Natural killer cell treated with Interleukin-12 subunit alpha and Interleukin-12 subunit beta and Interleukin-15 and Interleukin-18, amount 100 ng/mL, for 72 hours (primary cell): Measurements from ENCODE around the gene PHACTR3. TPM values are rescaled to one million over a fixed set of nuclear protein-coding genes. Genes with fewer than 3 reads are reported as not detected.

ENCODE experiments used
- ATAC-seq, 2 donors: fragments of 150-1000 bp; cut with Tn5 transposase in 1 of 2; sonication (Bioruptor Pico), chemical (Tn5 transposase) in 1 of 2; 2 replicates each; pipeline ENCODE4 v1.10.0; 2021
- DNase-seq: peaks from one replicate; pipeline ENCODE4 v3.0.0; 2022; ENCODE audit warnings: low spot score
- H3K27ac Mint-ChIP-seq, 2 donors: 1 replicate in 1 of 2; 2 replicates in 1 of 2; pipeline ENCODE4 v1.8.0; 2022; ENCODE audit warnings: mixed read lengths in 2 of 2, mild to moderate bottlenecking in 1 of 2, moderate library complexity in 1 of 2
- H3K27me3 Mint-ChIP-seq, 2 donors: 1 replicate in 1 of 2; 2 replicates in 1 of 2; pipeline ENCODE4 v1.8.0; 2022; ENCODE audit warnings: mixed read lengths in 2 of 2
- H3K36me3 Mint-ChIP-seq: one replicate; pipeline ENCODE4 v1.8.0; 2022; ENCODE audit warnings: mixed read lengths
- H3K4me1 Mint-ChIP-seq, 2 donors: 1 replicate in 1 of 2; 2 replicates in 1 of 2; pipeline ENCODE4 v1.8.0; 2022; ENCODE audit warnings: low read depth in 2 of 2, mixed read lengths in 2 of 2, mild to moderate bottlenecking in 1 of 2
- H3K4me3 Mint-ChIP-seq: one replicate; pipeline ENCODE4 v1.8.0; 2022; ENCODE audit warnings: mixed read lengths
- H3K9me3 Mint-ChIP-seq: 2 replicates; pipeline ENCODE4 v1.8.0; 2022; ENCODE audit warnings: mixed read lengths
- total RNA-seq, 2 donors: library from RNA; stranded (reverse); gene quantifications; one replicate each; pipeline ENCODE4 v1.2.3, GENCODE V29; 2022

Gene PHACTR3
- total RNA-seq, 2 donors from 2014 or later: not detected

DNA sequence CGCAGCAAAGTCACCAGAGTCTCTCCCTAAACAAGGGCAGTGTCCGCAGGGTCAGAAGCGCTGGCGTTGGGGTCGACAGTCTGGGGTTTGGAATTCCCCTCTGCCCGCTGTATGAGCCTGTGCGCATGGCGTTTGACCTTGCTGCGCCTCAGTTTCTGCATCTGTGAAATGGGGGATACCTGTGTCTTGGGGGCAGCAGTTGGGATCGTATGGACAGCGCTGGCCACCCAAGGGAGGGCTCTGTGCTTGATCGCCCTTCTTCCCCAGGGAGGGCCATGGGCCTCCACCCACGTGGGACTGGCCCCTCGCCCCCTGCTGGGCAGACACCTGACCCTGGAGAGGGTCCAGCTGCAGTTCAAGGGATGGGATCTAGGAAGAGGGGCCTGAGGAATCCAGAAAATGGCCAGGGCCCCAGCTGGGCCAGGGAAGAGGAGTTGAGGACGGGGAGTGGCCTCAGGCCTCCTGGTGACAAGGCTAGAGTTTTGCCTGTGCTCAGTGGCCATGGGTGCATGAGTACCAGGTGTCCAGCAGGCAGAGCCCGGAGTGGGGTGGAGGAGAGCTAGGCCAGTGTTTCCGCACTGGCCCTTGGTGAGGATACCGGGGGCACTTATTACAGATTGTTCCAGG lies 26.4 kb upstream of the PHACTR3 start:
- Mint-ChIP-seq H3K9me3 (no peaks in the 10 kb centered on the region), H3K27ac (no peak overlapping the region), H3K4me3 (no peak overlapping the region), H3K4me1 (no peaks in the 10 kb centered on the region), H3K36me3 (no peaks in the 10 kb centered on the region), H3K27me3 (peaks cover 15 to 40% of the 10 kb centered on the region in 2 donors)
- no peak for DNase-seq
- ATAC-seq: no peak

DNA sequence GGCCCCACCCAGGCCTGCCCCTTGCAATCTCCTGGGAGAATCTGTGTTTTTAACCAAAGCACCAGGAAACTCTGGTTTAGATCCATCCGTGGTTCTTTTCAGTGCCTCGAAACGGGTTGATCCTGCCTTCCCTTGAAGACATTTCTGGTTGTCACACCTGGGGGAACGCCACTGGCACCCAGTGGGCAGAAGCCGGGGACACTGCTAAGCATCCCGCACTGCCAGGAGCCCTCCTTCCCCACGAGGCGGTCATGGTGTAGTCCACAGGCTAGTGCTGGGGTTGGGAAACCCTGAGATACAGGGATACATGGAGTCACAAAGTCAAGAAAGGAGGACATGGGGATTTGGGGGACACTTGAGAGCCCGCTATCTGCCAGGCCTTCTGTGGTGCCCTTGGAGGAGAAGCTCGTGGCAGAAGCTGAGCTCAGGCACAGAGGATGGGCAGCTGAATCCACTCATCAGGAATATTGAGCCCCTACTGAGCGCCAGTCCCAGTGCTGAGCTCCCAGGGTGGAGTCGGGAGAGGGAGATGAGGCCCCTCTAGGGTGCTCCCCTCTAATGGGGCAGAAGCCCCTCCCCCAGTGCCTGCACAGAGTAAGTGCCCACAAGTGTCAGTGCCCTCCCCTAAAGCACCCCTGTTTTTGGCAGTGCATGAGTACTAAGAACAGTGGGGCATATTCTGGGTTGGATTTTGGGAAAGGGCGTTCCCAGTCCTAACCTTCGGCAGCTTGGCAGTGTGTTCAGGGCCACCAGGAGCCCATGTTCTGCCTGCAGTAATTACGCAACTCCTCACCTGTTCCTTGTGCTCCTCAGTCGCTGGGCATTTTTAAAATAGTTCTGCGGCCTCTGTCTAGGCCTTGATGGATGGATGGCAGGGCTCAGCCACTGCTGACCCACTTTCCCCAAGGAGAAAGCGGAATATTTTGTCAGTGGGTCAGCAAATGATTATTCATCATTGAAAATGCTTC lies 25.6 kb upstream of the PHACTR3 start:
- no peak for ATAC-seq
- Mint-ChIP-seq H3K36me3 (no peaks in the 10 kb centered on the region), H3K9me3 (no peaks in the 10 kb centered on the region), H3K27ac (no peak overlapping the region), H3K4me1 (no peaks in the 10 kb centered on the region), H3K4me3 (no peak overlapping the region), H3K27me3 (peaks cover 9 to 38% of the 10 kb centered on the region in 2 donors)
- DNase-seq: no peak

DNA sequence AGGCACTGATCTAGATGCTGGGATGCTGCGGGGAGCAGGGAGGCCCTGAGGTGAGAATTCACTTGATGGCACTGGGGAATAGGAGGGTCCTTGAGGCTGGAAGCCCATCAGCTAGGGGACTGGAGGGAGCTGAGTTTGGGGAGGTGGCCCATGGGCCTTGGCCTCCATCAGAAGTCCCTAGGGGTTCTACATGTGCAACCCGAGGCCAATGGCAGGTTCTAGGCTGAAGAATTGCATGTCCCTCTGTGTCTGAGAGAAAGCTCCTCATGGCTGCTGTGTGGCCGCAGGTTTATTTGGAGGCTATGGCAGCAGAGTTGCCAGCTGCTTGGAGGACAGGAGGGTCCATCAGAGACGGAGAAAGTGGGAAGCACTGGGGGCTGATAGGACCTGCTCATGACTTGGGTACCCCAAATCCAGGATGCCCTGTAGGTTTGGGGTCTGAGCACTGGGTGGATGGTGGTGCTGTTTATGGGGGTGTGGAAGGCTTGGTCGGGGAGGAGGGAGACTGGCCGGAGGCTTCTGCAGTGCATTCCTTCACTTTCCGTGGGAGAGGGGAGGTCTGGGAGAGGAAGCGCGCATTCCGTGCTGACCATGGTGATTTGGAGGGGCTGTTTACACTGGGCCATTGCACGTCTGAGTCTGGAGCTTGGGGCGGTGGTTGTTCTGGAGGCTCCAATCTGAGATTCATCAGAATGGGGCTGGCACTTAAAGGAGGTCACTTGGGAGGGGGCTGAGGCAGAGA lies 24.8 kb upstream of the PHACTR3 start:
- H3K27ac Mint-ChIP-seq: no peak overlapping the region
- no peak overlapping the region for H3K4me3 Mint-ChIP-seq
- no peaks in the 10 kb centered on the region for H3K36me3 Mint-ChIP-seq
- no peaks in the 10 kb centered on the region for H3K9me3 Mint-ChIP-seq
- DNase-seq: no peak
- peaks cover 9 to 38% of the 10 kb centered on the region in 2 donors for H3K27me3 Mint-ChIP-seq
- H3K4me1 Mint-ChIP-seq: no peaks in the 10 kb centered on the region
- ATAC-seq: no peak

DNA sequence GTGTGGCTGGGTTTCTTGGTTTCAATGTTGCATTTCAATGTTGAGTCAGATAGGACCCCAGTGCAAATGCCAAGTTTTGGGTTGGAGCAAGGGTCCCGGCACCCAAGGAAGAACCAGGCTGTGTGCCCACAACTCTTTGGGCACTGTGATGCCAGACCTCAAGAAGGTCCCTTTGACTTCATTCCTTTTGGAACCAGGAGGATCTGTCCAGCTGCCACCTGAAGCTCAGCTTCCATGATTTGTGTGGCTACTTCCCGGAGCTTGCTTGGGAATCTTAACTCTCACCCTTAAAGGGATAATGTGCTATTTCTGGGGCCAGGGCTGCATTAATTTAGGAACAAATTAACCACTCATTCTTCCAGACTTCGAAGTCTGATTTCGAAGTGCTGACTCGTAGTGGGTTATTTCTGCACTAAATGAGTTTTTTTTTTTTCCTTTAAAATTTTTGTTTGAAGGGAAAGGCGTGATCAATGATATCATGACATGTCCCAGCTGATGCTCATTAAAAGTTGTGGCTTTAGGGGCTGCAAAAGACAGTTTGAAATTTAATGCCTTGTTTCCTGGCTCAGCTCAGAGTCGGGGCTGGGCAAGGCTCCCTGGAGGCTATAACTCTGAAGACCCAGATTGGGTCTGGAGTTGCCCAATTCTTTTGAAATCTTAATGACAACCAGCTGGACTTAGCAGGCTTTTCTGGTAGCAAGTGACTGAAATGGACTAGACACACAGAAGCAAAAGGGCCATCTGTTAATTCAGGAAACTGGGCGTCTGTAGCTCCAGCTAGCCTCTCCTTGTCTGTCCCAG lies 24.0 kb upstream of the PHACTR3 start:
- ATAC-seq: no peak
- Mint-ChIP-seq H3K4me3 (no peak overlapping the region), H3K36me3 (no peaks in the 10 kb centered on the region), H3K9me3 (no peaks in the 10 kb centered on the region), H3K4me1 (no peaks in the 10 kb centered on the region), H3K27ac (no peak overlapping the region), H3K27me3 (peaks cover 9 to 32% of the 10 kb centered on the region in 2 donors)
- DNase-seq: no peak

DNA sequence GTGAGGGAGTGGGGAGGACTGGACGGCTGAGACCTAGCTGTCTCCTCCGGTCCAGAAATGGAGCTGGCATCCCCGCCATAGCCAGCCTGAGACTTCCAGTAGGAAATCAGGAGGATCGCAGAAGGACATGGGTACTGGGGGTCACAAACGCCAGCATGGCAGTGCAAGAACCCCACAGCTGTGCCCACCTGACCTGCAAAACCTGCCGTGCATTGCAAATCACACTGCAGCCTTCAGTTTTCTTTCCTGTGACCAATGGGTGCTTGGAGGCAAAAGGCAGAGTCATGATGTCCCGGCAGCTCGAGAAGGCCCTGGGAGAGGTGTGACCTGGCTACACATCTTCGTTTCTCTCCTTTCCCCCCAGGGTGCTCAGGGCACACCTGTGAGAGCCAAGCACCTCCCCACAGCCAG lies 23.3 kb upstream of the PHACTR3 start:
- no peak for DNase-seq
- no peak for ATAC-seq
- Mint-ChIP-seq H3K4me3 (no peak overlapping the region), H3K36me3 (no peaks in the 10 kb centered on the region), H3K27me3 (peaks cover 3 to 27% of the 10 kb centered on the region in 2 donors), H3K4me1 (peaks cover 0 to 1% of the 10 kb centered on the region in 2 donors), H3K27ac (no peak overlapping the region), H3K9me3 (no peaks in the 10 kb centered on the region)

DNA sequence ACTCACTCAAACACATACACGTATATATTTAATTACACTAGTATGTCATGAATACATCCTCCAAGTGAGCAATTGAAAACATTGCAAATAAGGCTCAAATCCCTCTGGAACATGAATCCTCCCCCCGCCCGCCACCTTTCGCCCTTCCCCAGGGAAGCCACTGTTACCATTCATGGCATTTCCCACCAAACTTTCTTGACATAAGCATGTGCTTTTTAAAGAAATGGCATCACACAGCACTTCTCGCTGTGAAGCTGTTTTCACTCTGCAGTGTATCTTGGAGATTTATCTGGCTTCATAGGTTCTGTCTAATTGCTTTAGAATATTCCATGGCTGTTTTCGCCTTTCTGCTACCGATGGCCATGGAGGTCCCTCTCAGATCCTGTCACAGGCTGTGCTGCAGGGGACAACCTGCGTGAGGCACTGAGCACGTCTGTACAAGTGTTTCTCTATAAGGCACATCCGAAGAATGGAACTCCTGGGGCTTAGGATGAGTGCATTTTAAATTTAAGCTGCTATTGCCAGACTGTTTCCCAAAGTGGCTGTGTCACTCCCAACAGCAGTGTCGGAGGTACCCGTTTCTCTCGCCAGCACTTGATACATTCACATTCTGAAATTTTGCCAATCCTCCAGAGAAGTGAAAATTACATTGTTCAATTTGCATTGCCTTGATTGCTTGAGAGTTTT lies 22.2 kb upstream of the PHACTR3 start:
- DNase-seq (no peak), ATAC-seq (no peak)
- Mint-ChIP-seq H3K27ac (no peak overlapping the region), H3K9me3 (no peaks in the 10 kb centered on the region), H3K27me3 (peaks cover 0 to 28% of the 10 kb centered on the region in 2 donors), H3K36me3 (no peaks in the 10 kb centered on the region), H3K4me1 (peaks cover 0 to 5% of the 10 kb centered on the region in 2 donors), H3K4me3 (no peak overlapping the region)

DNA sequence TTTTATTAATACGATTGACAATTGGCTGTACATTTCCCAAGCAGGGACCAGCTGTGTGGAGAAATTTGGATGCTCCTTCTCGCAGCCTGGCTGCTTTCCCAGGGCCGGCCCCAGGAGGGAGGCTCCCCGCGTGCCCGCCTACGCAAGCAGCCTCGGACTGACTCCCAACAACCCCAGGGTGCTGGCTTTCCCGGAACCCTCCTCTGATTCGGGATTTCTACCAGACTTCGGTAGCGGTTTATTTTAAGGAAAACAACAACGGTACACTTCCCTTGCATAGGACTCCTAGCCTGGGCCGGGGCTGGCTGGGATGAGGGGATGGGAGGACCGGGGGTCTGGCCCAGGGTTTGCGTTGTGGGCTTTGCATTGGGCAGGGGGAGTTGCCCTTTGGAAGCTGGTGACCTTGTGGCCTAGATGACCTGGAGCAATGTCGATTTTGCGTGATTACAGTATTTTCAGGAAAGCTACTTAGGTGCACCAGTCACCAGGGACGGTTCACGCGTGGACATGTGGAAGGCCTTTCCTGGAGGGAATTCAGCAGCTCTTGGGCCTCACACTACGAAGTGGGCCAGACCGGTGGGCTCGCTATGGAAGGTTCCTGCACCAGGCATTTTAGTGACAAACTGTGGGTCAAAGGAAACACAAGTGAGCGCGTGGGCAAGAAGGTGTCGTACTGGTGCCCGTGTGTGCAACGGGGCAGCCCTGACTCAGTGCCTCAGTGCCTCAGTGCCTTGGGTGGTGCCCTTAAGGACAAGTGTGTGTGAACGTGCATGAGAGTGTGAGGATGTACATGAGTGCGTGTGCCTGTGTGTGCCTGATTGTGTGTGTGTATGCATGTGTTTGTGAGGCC lies 20.7 kb upstream of the PHACTR3 start:
- peak in 1 of 2 donors; percentile 12 for ATAC-seq
- H3K36me3 Mint-ChIP-seq: no peaks in the 10 kb centered on the region
- no peak for DNase-seq
- no peak overlapping the region for H3K4me3 Mint-ChIP-seq
- no peaks in the 10 kb centered on the region for H3K9me3 Mint-ChIP-seq
- peaks cover 0 to 5% of the 10 kb centered on the region in 2 donors for H3K4me1 Mint-ChIP-seq
- H3K27me3 Mint-ChIP-seq: peaks cover 0 to 22% of the 10 kb centered on the region in 2 donors
- no peak overlapping the region for H3K27ac Mint-ChIP-seq

DNA sequence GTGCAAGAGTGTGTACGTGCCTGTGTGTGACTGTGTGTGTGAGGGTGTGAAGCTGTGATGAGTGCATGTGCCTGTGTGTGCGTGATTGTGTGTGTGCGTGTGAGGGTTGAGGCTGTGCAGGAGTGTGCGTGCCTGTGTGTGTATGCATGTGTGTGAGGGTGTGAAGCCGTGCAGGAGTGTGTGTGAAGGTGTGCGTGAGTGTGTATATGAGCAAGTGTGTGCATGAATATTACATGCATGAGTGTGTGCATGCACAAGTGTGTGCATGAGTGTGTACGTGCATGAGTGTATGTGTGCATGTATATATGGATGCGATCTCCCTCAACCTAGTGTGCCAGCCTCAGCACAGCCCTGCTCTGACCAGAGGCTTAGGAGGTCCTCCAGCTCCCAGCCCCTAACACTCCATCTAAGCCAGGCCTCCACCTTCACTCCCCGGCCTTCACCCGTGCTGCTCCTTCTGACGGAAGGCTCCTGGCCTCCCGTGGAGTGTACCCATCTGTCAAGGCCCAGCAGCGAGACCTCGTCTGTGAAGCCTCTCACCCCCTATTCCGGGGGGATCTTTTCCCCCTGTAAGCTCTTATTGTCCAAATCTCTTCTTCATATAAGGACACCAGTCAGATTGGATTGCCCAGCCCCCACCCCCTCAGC lies 19.9 kb upstream of the PHACTR3 start:
- H3K4me1 Mint-ChIP-seq: peaks cover 0 to 5% of the 10 kb centered on the region in 2 donors
- peaks cover 0 to 17% of the 10 kb centered on the region in 2 donors for H3K27me3 Mint-ChIP-seq
- no peaks in the 10 kb centered on the region for H3K9me3 Mint-ChIP-seq
- ATAC-seq (no peak), DNase-seq (no peak)
- no peak overlapping the region for H3K27ac Mint-ChIP-seq
- H3K36me3 Mint-ChIP-seq: no peaks in the 10 kb centered on the region
- no peak overlapping the region for H3K4me3 Mint-ChIP-seq

DNA sequence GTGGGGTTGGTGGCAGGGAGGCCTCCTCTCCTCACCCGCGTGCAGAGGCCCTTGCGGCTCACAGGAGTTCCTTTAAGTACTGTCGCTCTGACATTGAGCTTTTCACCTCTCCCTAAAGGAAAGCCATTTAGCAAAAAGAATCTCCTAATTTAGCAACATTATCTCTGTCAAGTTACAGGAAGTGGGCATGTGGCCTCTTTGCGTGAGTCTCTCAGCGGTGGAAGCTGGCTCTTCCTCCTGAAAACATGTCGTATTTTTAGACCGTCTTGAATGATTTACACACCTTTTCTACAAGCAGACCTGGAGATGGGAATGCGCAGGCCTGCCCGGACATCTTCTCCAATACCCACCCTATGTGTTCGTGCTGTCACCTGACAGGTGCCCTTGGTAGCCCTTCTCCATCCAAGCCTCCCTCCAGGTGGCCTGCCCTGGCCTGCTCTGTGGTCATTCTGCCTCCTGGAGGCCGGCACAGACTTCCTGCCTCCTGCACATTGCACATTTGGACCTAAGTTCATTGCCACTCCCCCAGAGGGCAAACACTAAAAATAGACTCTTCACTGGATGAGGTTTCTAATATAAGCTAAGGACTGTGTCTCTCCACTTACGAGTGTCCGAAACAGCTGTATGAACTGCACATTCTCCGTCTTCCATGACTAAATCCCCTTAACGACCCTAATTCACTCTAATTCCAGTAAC lies 18.5 kb upstream of the PHACTR3 start:
- Mint-ChIP-seq H3K4me3 (no peak overlapping the region), H3K27ac (no peak overlapping the region), H3K9me3 (no peaks in the 10 kb centered on the region), H3K27me3 (peaks cover 0 to 16% of the 10 kb centered on the region in 2 donors), H3K36me3 (no peaks in the 10 kb centered on the region), H3K4me1 (peaks cover 0 to 5% of the 10 kb centered on the region in 2 donors)
- DNase-seq (no peak), ATAC-seq (no peak)

DNA sequence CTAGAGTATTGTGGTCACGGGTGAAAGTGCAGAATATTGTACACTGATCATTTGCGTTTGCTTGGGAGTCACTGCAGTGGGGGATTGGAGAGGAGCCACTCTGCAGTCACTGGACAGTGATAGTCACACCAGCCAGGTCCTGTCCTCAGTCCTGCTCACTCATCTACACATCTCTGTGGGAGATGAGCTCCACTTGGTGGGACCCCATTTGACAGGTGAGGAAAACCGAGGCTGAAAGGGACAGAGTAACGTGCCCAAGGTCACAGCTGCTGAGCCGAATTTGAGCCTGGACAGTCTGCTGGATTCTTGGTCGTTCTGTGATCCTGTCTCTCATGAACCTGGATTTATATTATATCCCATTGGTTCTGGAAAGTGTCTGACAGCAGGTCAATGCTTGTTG lies 17.7 kb upstream of the PHACTR3 start:
- DNase-seq: no peak
- Mint-ChIP-seq H3K4me3 (no peak overlapping the region), H3K27ac (no peak overlapping the region), H3K4me1 (peaks cover 0 to 5% of the 10 kb centered on the region in 2 donors), H3K27me3 (peaks cover 0 to 16% of the 10 kb centered on the region in 2 donors), H3K9me3 (no peaks in the 10 kb centered on the region), H3K36me3 (no peaks in the 10 kb centered on the region)
- no peak for ATAC-seq

DNA sequence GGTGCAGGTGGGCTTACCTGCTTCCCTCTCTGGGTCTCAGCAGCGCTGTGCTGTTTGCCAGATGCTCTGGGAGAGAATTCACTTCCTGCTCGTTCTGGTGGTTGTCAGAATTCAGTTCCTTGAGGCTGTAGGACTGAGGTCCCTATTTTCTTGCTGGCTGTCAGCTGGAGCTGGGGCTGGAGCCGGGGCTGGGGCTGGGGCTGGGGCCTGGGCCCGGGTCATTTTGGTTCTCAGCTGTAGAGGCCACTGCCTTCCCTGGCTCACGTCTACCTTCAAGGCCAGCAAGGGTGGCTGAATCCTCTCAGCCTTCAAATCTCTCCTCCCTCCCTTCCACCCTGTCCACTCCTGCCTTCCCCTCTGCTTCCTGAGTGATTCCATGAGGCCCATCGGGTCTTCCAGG lies 16.8 kb upstream of the PHACTR3 start:
- H3K27ac Mint-ChIP-seq: no peak overlapping the region
- no peak overlapping the region for H3K4me3 Mint-ChIP-seq
- no peak for ATAC-seq
- no peaks in the 10 kb centered on the region for H3K9me3 Mint-ChIP-seq
- no peaks in the 10 kb centered on the region for H3K36me3 Mint-ChIP-seq
- peaks cover 0 to 5% of the 10 kb centered on the region in 2 donors for H3K4me1 Mint-ChIP-seq
- H3K27me3 Mint-ChIP-seq: peaks cover 8 to 18% of the 10 kb centered on the region in 2 donors
- DNase-seq: no peak
